Omental fat pad (tissue), 4 donors: Measurements from ENCODE around the gene ACTG1. TPM values are rescaled to one million over a fixed set of nuclear protein-coding genes. Genes with fewer than 3 reads are reported as not detected.

ENCODE experiments used
- ATAC-seq: fragments of 150-250 bp; one replicate; pipeline ENCODE4 v1.9.1; 2016; ENCODE audit warnings: mild to moderate bottlenecking, moderate library complexity; ENCODE audit not compliant: low FRiP score
- DNase-seq: peaks from one replicate; pipeline ENCODE4 v3.0.0-alpha.2; 2019; ENCODE audit warnings: low spot score
- total RNA-seq, 4 donors: library from RNA; depleted of rRNA; stranded (reverse); fragments of >200 nt; gene quantifications; one replicate each; pipeline ENCODE4 v1.1.0, GENCODE V29; 2016
- TF ChIP-seq, protein P1 (sequence below), 3 donors: fragments of 450-650 bp; IDR thresholded peaks; one replicate each; pipeline ENCODE4 v1.5.1; 2016 to 2017; ENCODE audit warnings: antibody characterized with exemption in 3 of 3, mild to moderate bottlenecking in 3 of 3, moderate library complexity in 2 of 3

ACTG1 gene
- total RNA-seq, 4 donors from 2014 or later, result 1,930 to 4,437 (median 3,125) TPM

DNA sequence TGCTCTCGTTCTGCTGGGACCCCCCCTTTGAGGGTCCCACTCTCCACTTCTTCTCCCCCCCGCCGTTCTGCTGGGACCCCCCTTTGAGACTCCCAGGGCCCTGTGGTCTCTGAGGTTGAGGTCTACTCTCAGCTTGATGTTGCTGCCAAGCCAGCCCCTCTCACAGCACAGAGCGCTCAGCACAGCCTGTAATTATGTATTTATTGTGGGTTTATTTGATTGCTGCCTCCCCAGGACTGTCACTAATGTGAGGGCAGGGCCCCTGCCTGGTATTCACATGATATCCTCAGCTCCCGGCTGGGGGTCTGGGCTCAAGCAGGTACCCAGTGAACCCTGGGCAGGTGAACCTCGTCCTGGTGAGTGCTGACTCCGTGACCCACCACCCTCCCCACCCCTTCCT lies 35.4 kb downstream of the ACTG1 start:
- TF ChIP-seq, protein P1, sequence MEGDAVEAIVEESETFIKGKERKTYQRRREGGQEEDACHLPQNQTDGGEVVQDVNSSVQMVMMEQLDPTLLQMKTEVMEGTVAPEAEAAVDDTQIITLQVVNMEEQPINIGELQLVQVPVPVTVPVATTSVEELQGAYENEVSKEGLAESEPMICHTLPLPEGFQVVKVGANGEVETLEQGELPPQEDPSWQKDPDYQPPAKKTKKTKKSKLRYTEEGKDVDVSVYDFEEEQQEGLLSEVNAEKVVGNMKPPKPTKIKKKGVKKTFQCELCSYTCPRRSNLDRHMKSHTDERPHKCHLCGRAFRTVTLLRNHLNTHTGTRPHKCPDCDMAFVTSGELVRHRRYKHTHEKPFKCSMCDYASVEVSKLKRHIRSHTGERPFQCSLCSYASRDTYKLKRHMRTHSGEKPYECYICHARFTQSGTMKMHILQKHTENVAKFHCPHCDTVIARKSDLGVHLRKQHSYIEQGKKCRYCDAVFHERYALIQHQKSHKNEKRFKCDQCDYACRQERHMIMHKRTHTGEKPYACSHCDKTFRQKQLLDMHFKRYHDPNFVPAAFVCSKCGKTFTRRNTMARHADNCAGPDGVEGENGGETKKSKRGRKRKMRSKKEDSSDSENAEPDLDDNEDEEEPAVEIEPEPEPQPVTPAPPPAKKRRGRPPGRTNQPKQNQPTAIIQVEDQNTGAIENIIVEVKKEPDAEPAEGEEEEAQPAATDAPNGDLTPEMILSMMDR (IDR thresholded peaks at IDR 0.05), result no peak
- no peak for ATAC-seq
- DNase-seq, result no peak

DNA sequence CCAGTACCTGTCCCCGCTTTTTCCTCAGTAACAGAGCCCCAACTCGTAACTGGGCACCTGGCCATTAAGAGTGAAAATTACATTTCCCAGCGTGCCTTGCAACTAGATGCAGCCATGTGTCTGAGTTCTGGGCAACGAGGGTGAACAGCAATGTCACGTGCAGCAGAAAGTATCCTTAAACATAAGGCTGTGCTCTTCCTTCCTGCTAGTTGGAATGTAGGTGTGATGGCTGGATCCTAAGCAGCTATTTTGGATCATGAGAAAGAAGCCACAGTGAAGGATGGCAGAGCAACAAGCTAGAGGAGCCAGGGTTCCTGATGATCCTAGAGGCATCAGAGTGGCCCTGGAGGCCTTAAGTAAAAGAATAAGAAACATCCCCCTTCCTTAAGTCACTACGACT lies 36.0 kb downstream of the ACTG1 start:
- no peak for DNase-seq
- TF ChIP-seq, protein P1 (IDR thresholded peaks at IDR 0.05), result no peak
- no peak for ATAC-seq

DNA sequence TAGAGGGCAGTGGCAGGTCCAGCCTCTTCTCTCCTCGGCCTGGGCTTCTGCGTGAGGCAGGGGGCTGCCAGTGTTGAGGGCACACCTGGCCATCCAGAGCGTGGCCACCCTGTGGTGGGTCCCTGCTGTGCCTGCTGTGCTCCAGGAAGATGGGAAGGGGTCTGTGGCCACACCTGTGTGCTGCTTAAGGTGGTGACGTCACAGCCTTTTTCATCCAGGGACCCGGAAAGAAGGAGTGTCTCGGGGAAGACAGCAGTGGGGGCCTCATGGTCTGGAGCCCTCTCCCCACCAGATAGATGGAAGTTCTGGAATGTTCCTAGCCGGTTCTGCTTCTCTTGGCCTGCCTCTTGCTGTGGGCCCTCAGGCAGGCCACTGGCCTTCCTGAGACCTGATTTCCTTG lies 36.5 kb downstream of the ACTG1 start:
- no peak for DNase-seq
- TF ChIP-seq, protein P1 (IDR thresholded peaks at IDR 0.05), result no peak
- no peak for ATAC-seq

DNA sequence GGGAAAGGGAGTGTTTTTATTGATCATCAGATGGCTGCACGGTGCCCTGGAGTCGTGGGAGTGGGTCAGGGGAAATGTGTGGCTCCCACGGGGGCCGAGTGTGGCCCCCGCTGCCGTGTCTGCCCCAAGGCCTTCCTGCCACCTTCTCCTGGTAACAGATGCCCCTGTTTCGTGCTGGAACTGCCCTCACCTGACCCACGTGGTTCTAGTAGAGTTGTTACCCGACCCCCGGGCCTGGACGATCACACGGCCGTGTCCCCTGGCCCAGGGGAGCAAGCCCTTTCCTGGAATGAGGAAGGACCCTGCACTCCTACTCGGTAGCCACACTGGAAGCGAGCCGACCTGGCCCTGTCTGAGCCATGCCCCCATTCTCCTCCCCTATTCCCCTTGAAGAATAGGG lies 37.6 kb downstream of the ACTG1 start:
- TF ChIP-seq, protein P1 (IDR thresholded peaks at IDR 0.05), result no peak
- no peak for DNase-seq
- ATAC-seq, result no peak

DNA sequence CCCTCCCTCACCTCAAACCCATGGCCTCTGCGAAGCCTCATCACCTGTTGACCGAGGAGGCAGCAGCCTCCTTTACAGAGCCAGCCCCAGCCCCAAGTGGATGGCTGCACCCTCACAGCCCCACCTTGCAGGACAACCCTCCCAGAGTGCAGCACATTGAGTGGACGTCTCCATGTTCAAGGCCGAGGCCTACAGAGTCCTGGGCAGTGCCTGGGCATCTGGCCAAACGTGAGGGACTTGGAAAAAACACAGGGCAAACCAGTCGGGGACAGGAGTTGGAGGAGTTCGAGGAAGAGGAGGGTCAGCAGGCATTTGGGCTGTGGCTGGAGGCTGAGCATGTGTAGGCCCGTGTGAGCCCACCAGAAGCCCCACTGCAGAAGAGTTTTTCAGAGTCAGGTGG lies 39.6 kb downstream of the ACTG1 start:
- TF ChIP-seq, protein P1 (IDR thresholded peaks at IDR 0.05), result no peak
- ATAC-seq, result no peak

DNA sequence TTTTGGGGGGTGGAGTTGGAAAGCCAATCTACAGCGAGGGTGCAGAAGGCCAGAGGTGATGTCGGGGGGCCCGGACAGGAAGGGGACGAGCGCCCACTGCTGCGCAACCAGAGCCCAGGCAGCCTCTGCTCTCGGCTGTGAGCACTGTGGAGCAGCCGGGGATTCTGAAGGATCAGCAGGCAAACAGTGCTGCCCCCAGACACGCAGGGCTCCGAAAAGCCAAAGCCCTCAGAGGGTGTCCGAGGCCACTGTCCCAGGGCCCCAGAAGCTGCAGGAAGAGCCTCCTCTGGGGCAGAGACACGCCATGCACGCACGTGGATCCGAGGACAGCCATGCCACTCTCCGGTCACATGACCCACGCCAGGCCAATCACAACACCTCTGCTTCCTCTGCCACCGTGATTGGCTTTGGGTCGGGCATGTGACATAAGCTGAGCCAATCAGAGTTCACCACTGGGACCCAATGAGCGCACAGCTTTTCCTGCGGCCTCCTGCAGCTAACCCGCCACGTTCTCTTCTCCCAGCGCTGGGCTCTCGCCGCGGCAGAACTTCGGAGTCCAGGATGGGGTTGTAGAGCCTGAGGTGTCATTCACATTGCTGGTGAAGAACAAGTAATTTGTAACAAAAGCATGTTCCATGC lies 40.7 kb downstream of the ACTG1 start:
- ATAC-seq (peak; percentile 42), DNase-seq (no peak)
- TF ChIP-seq, protein P1 (IDR thresholded peaks at IDR 0.05), result no peak

More for the DNA sequence above, 39.6 kb downstream of the ACTG1 start:
- no peak for DNase-seq
